ENCODE measurements around the gene ALDOC. TPM values are rescaled to one million over a fixed set of nuclear protein-coding genes. Genes with fewer than 3 reads are reported as not detected.

The ALDOC gene
- total RNA-seq, 1 donor from 2014 or later, result 73.4 TPM

- Mint-ChIP-seq H3K9me3 (no peaks in the 10 kb centered on the region), H3K36me3 (ENCODE audit: low read depth) (no peaks in the 10 kb centered on the region), H3K4me3 (no peak overlapping the region), H3K27me3 (no peaks in the 10 kb centered on the region), H3K27ac (no peak overlapping the region), H3K4me1 (no peaks in the 10 kb centered on the region)
- DNase-seq, result no peak
- ChIA-PET POLR2A (no interaction called here), CTCF (interaction anchor here (0.6 to 1.2 kb wide), 2 partner anchors 10 to 80 kb away, joined by 3 read pairs; no protein-coding TSS in a partner anchor)
- TF ChIP-seq CTCF (IDR thresholded peaks at IDR 0.05), result no peak
- intact Hi-C loops (cut with micrococcal nuclease), result no loop called here
- ATAC-seq (ENCODE audit: low read depth), result no peak
These were observed 44.4 kb downstream of the ALDOC start for GRCh38 chr17:28532050-28532960.

GRCh38 chr17:28530926-28531325 is 45.8 kb downstream of the ALDOC start:
- CTCF ChIA-PET, result interaction anchor here (1.2 kb wide), 1 partner anchor 82 kb away, joined by 3 read pairs; no protein-coding TSS in a partner anchor

GRCh38 chr17:28530250-28530649 is 46.4 kb downstream of the ALDOC start:
- ChIA-PET POLR2A (no interaction called here), CTCF (no interaction called here)
- Mint-ChIP-seq H3K27me3 (no peaks in the 10 kb centered on the region), H3K36me3 (ENCODE audit: low read depth) (no peaks in the 10 kb centered on the region), H3K4me1 (no peaks in the 10 kb centered on the region), H3K4me3 (no peak overlapping the region), H3K27ac (no peak overlapping the region), H3K9me3 (no peaks in the 10 kb centered on the region)
- no peak for TF ChIP-seq CTCF (IDR thresholded peaks at IDR 0.05)
- ATAC-seq (ENCODE audit: low read depth), result no peak
- intact Hi-C loops (cut with micrococcal nuclease), result no loop called here
- DNase-seq, result no peak

More at GRCh38 chr17:28530926-28531325, 45.8 kb downstream of the ALDOC start:
- no peak for ATAC-seq (ENCODE audit: low read depth)
- DNase-seq, result no peak
- no peaks in the 10 kb centered on the region for H3K4me1 Mint-ChIP-seq
- no peaks in the 10 kb centered on the region for H3K27me3 Mint-ChIP-seq
- no peaks in the 10 kb centered on the region for H3K36me3 Mint-ChIP-seq (ENCODE audit: low read depth)
- POLR2A ChIA-PET, result interaction anchor here (0.6 kb wide), 1 partner anchor 10 kb away, joined by 7 read pairs; no protein-coding TSS in a partner anchor
- TF ChIP-seq CTCF (IDR thresholded peaks at IDR 0.05), result no peak
- no peak overlapping the region for H3K27ac Mint-ChIP-seq
- intact Hi-C loops (cut with micrococcal nuclease), result no loop called here
- H3K9me3 Mint-ChIP-seq, result no peaks in the 10 kb centered on the region
- H3K4me3 Mint-ChIP-seq, result no peak overlapping the region

GRCh38 chr17:28529013-28529400 is 47.7 kb downstream of the ALDOC start:
- Mint-ChIP-seq H3K27ac (no peak overlapping the region), H3K4me1 (no peaks in the 10 kb centered on the region), H3K9me3 (no peaks in the 10 kb centered on the region), H3K27me3 (no peaks in the 10 kb centered on the region), H3K4me3 (no peak overlapping the region), H3K36me3 (ENCODE audit: low read depth) (no peaks in the 10 kb centered on the region)
- ChIA-PET POLR2A (no interaction called here), CTCF (no interaction called here)
- DNase-seq (no peak), ATAC-seq (ENCODE audit: low read depth) (no peak)
- TF ChIP-seq CTCF (IDR thresholded peaks at IDR 0.05), result no peak
- intact Hi-C loops (cut with micrococcal nuclease), result no loop called here

GRCh38 chr17:28528327-28529012 is 48.2 kb downstream of the ALDOC start:
- no peak for ATAC-seq (ENCODE audit: low read depth)
- Mint-ChIP-seq H3K4me3 (no peak overlapping the region), H3K36me3 (ENCODE audit: low read depth) (no peaks in the 10 kb centered on the region), H3K9me3 (no peaks in the 10 kb centered on the region), H3K4me1 (no peaks in the 10 kb centered on the region), H3K27me3 (no peaks in the 10 kb centered on the region), H3K27ac (no peak overlapping the region)
- DNase-seq, result no peak
- TF ChIP-seq CTCF (IDR thresholded peaks at IDR 0.05), result no peak
- intact Hi-C loops (cut with micrococcal nuclease), result no loop called here
- ChIA-PET CTCF (no interaction called here), POLR2A (no interaction called here)

Data from activated B cell treated with CpG ODN at 0.5 μM for 24 hours (primary cell).